HG03095 (cell line): ENCODE results near the gene ARID1B.

ENCODE experiments used
- ATAC-seq: cut with Tn5 transposase; IDR thresholded peaks from one replicate; pipeline ENCODE4 v1.9.1; 2021; ENCODE audit warnings: moderate library complexity; ENCODE audit not compliant: unreplicated experiment

The ARID1B gene

GRCh38 chr6:157090736-157091135 is 313.6 kb downstream of the ARID1B start:
- ATAC-seq: no peak

GRCh38 chr6:157091243-157091642 is 314.1 kb downstream of the ARID1B start:
- ATAC-seq: no peak

- no peak for ATAC-seq
Measured at GRCh38 chr6:157091856-157092460, 314.8 kb downstream of the ARID1B start.

GRCh38 chr6:157092736-157093135 is 315.6 kb downstream of the ARID1B start:
- no peak for ATAC-seq

GRCh38 chr6:157093536-157093935 is 316.4 kb downstream of the ARID1B start:
- ATAC-seq: no peak

- ATAC-seq: no peak
Measured at GRCh38 chr6:157094038-157094437, 316.9 kb downstream of the ARID1B start.

GRCh38 chr6:157095084-157095483 is 317.9 kb downstream of the ARID1B start:
- no peak for ATAC-seq

GRCh38 chr6:157095569-157095968 is 318.4 kb downstream of the ARID1B start:
- ATAC-seq: no peak

GRCh38 chr6:157096105-157096504 is 318.9 kb downstream of the ARID1B start:
- ATAC-seq: no peak

- ATAC-seq: no peak
Measured at GRCh38 chr6:157096522-157096921, 319.3 kb downstream of the ARID1B start.

GRCh38 chr6:157097255-157097955 is 320.2 kb downstream of the ARID1B start:
- no peak for ATAC-seq

- ATAC-seq: no peak
Measured at GRCh38 chr6:157098999-157099398, 321.8 kb downstream of the ARID1B start.

GRCh38 chr6:157099912-157100593 is 322.9 kb downstream of the ARID1B start:
- ATAC-seq: peak; percentile 97

- ATAC-seq: no peak
Measured at GRCh38 chr6:157101166-157101565, 324.0 kb downstream of the ARID1B start.

- ATAC-seq: no peak
Measured at GRCh38 chr6:157104803-157105202, 327.6 kb downstream of the ARID1B start.

GRCh38 chr6:157106487-157106886 is 329.3 kb downstream of the ARID1B start:
- ATAC-seq: no peak

GRCh38 chr6:157107571-157107914 is 330.4 kb downstream of the ARID1B start:
- ATAC-seq: no peak

GRCh38 chr6:157107915-157108651 is 330.9 kb downstream of the ARID1B start:
- ATAC-seq: no peak

GRCh38 chr6:157108923-157109322 is 331.7 kb downstream of the ARID1B start:
- ATAC-seq: no peak

GRCh38 chr6:157110607-157111006 is 333.4 kb downstream of the ARID1B start:
- ATAC-seq: no peak

GRCh38 chr6:157113389-157113788 is 336.2 kb downstream of the ARID1B start:
- no peak for ATAC-seq

- ATAC-seq: no peak
Measured at GRCh38 chr6:157116426-157116825, 339.2 kb downstream of the ARID1B start.
